Mammary epithelial cell (primary cell): Measurements from ENCODE around the gene IRAK4.

Experiments used
- EZH2 ChIP-seq: IDR thresholded peaks from 2 replicates; pipeline ENCODE4 v1.6.1; 2012; ENCODE audit warnings: low read length, inconsistent platforms, borderline replicate concordance
- TF ChIP-seq, protein P1 (sequence below), 2 donors: IDR thresholded peaks in 1 of 2; conservative IDR thresholded peaks in 1 of 2; 2 replicates each; pipeline ENCODE4 v1.5.1; 2011 to 2012; ENCODE audit warnings: inconsistent platforms in 2 of 2, low read length in 2 of 2, mild to moderate bottlenecking in 2 of 2, control low read depth in 1 of 2, low read depth in 1 of 2; ENCODE audit not compliant: insufficient read depth in 1 of 2; ENCODE audit errors: extremely low read depth in 1 of 2

DNA sequence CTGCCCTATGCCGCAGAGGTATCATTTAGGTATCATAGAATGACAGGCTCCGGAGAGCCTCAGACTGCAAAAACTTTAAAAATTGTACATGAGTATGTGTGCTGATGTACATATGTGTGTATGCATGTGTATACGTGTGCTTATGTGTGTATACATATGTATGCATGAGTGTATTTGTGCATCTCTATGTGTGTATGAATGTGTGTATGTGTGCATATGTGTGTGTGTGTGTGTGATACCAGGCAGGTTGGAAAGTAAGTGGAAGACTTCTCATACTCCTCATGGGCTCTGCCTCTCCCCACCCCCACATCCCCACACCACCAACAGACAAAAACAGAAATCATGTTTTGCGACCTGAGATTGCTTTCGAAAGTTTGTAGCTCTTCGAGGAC, 76.5 kb downstream of the IRAK4 start:
- TF ChIP-seq, protein P1, sequence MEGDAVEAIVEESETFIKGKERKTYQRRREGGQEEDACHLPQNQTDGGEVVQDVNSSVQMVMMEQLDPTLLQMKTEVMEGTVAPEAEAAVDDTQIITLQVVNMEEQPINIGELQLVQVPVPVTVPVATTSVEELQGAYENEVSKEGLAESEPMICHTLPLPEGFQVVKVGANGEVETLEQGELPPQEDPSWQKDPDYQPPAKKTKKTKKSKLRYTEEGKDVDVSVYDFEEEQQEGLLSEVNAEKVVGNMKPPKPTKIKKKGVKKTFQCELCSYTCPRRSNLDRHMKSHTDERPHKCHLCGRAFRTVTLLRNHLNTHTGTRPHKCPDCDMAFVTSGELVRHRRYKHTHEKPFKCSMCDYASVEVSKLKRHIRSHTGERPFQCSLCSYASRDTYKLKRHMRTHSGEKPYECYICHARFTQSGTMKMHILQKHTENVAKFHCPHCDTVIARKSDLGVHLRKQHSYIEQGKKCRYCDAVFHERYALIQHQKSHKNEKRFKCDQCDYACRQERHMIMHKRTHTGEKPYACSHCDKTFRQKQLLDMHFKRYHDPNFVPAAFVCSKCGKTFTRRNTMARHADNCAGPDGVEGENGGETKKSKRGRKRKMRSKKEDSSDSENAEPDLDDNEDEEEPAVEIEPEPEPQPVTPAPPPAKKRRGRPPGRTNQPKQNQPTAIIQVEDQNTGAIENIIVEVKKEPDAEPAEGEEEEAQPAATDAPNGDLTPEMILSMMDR (conservative IDR thresholded peaks at IDR 0.05 in 1 of 2, IDR thresholded peaks at IDR 0.05 in 1 of 2; ENCODE audit: extremely low read depth in 1 of 2, insufficient read depth in 1 of 2, low read depth in 1 of 2, low read length in 2 of 2): no peak
- no peak for TF ChIP-seq EZH2
